KOPT-K1 (cell line): ENCODE measurements around the gene LRRC14B.

Source experiments
- H3K27ac ChIP-seq: fragments of 200-600 bp; sonication (generic); 2 replicates; pipeline ENCODE4 v1.5.1; 2016; ENCODE audit warnings: antibody characterized with exemption, mild to moderate bottlenecking, low read depth, low read length; ENCODE audit not compliant: poor library complexity, severe bottlenecking
- H3K36me3 ChIP-seq: fragments of 200-600 bp; sonication (generic); 2 replicates; pipeline ENCODE4 v1.5.1; 2017; ENCODE audit warnings: antibody characterized with exemption, mild to moderate bottlenecking, low read length, moderate library complexity; ENCODE audit not compliant: insufficient read depth
- H3K9me3 ChIP-seq: fragments of 200-600 bp; sonication (generic); 2 replicates; pipeline ENCODE4 v1.5.1; 2017; ENCODE audit warnings: antibody characterized with exemption, low read length, mild to moderate bottlenecking; ENCODE audit not compliant: insufficient read depth, poor library complexity, severe bottlenecking

The LRRC14B gene

GRCh38 chr5:178110-178509 is 13.2 kb upstream of the LRRC14B start:
- H3K27ac ChIP-seq, result no peak overlapping the region
- no peaks in the 10 kb centered on the region for H3K36me3 ChIP-seq
- no peaks in the 10 kb centered on the region for H3K9me3 ChIP-seq

GRCh38 chr5:179401-179800 is 11.9 kb upstream of the LRRC14B start:
- Histone ChIP-seq H3K27ac (no peak overlapping the region), H3K9me3 (no peaks in the 10 kb centered on the region), H3K36me3 (no peaks in the 10 kb centered on the region)

- Histone ChIP-seq H3K27ac (no peak overlapping the region), H3K36me3 (no peaks in the 10 kb centered on the region)
These were observed 10.9 kb upstream of the LRRC14B start for GRCh38 chr5:180286-180918.

GRCh38 chr5:181160-181559 is 10.1 kb upstream of the LRRC14B start:
- no peaks in the 10 kb centered on the region for H3K9me3 ChIP-seq
- no peak overlapping the region for H3K27ac ChIP-seq
- no peaks in the 10 kb centered on the region for H3K36me3 ChIP-seq

More at GRCh38 chr5:180286-180918, 10.9 kb upstream of the LRRC14B start:
- H3K9me3 ChIP-seq, result no peaks in the 10 kb centered on the region

GRCh38 chr5:181566-181965 is 9.7 kb upstream of the LRRC14B start:
- Histone ChIP-seq H3K9me3 (no peaks in the 10 kb centered on the region), H3K36me3 (no peaks in the 10 kb centered on the region), H3K27ac (no peak overlapping the region)

GRCh38 chr5:182126-182525 is 9.2 kb upstream of the LRRC14B start:
- H3K27ac ChIP-seq, result no peak overlapping the region
- no peaks in the 10 kb centered on the region for H3K36me3 ChIP-seq
- H3K9me3 ChIP-seq, result no peaks in the 10 kb centered on the region

GRCh38 chr5:184471-184870 is 6.8 kb upstream of the LRRC14B start:
- Histone ChIP-seq H3K36me3 (no peaks in the 10 kb centered on the region), H3K27ac (no peak overlapping the region), H3K9me3 (no peaks in the 10 kb centered on the region)

- Histone ChIP-seq H3K36me3 (no peaks in the 10 kb centered on the region), H3K9me3 (no peaks in the 10 kb centered on the region), H3K27ac (no peak overlapping the region)
These were observed 5.9 kb upstream of the LRRC14B start for GRCh38 chr5:185095-186070.

- Histone ChIP-seq H3K27ac (no peak overlapping the region), H3K36me3 (no peaks in the 10 kb centered on the region), H3K9me3 (no peaks in the 10 kb centered on the region)
These were observed 4.9 kb upstream of the LRRC14B start for GRCh38 chr5:186091-187041.

GRCh38 chr5:187042-187431 is 4.3 kb upstream of the LRRC14B start:
- Histone ChIP-seq H3K27ac (no peak overlapping the region), H3K36me3 (no peaks in the 10 kb centered on the region), H3K9me3 (no peaks in the 10 kb centered on the region)

GRCh38 chr5:187617-188451 is 3.5 kb upstream of the LRRC14B start:
- Histone ChIP-seq H3K27ac (no peak overlapping the region), H3K9me3 (no peaks in the 10 kb centered on the region), H3K36me3 (no peaks in the 10 kb centered on the region)

GRCh38 chr5:188488-189481 is 2.5 kb upstream of the LRRC14B start:
- Histone ChIP-seq H3K27ac (peak overlapping the region; percentile 36), H3K36me3 (no peaks in the 10 kb centered on the region), H3K9me3 (no peaks in the 10 kb centered on the region)

- no peaks in the 10 kb centered on the region for H3K36me3 ChIP-seq
- H3K27ac ChIP-seq, result peak overlapping the region; percentile 36
- H3K9me3 ChIP-seq, result no peaks in the 10 kb centered on the region
These were observed 1.8 kb upstream of the LRRC14B start for GRCh38 chr5:189486-189885.
